ENCODE data around the gene RNF150. TPM values are rescaled to one million over a fixed set of nuclear protein-coding genes. Genes with fewer than 3 reads are reported as not detected.

RNF150 gene
- polyA plus RNA-seq, 1 donor, result 9.0 TPM

- DNase-seq, result no peak
- Histone ChIP-seq H3K36me3 (ENCODE audit: control insufficient read depth, insufficient read depth, low read length) (no peaks in the 10 kb centered on the region), H3K27me3 (ENCODE audit: control insufficient read depth, insufficient read depth, low read length) (no peaks in the 10 kb centered on the region), H3K27ac (ENCODE audit: low read length) (no peak overlapping the region), H3K4me1 (ENCODE audit: control insufficient read depth, insufficient read depth, low read length) (no peaks in the 10 kb centered on the region), H3K4me3 (ENCODE audit: low read length) (no peak overlapping the region), H3K9me3 (ENCODE audit: control insufficient read depth, low read depth, low read length) (no peaks in the 10 kb centered on the region)
- WGBS (ENCODE audit: insufficient coverage, low lambda C conversion rate), result no CpG with 5 or more reads among the region's 1 CpG
Observed at GRCh38 chr4:140901736-140902336, 231.4 kb downstream of the RNF150 start.

GRCh38 chr4:140893939-140894338 is 239.3 kb downstream of the RNF150 start:
- no peak overlapping the region for H3K27ac ChIP-seq (ENCODE audit: low read length)
- no peak for DNase-seq
- H3K4me1 ChIP-seq (ENCODE audit: control insufficient read depth, insufficient read depth, low read length), result no peaks in the 10 kb centered on the region

GRCh38 chr4:140888054-140888453 is 245.2 kb downstream of the RNF150 start:
- no peaks in the 10 kb centered on the region for H3K4me1 ChIP-seq (ENCODE audit: control insufficient read depth, insufficient read depth, low read length)
- H3K27me3 ChIP-seq (ENCODE audit: control insufficient read depth, insufficient read depth, low read length), result no peaks in the 10 kb centered on the region
- H3K27ac ChIP-seq (ENCODE audit: low read length), result no peak overlapping the region
- H3K9me3 ChIP-seq (ENCODE audit: control insufficient read depth, low read depth, low read length), result no peaks in the 10 kb centered on the region
- H3K36me3 ChIP-seq (ENCODE audit: control insufficient read depth, insufficient read depth, low read length), result no peaks in the 10 kb centered on the region
- H3K4me3 ChIP-seq (ENCODE audit: low read length), result no peak overlapping the region
- WGBS (ENCODE audit: insufficient coverage, low lambda C conversion rate), result no CpG with 5 or more reads among the region's 3 CpGs
- no peak for DNase-seq

More at GRCh38 chr4:140893939-140894338, 239.3 kb downstream of the RNF150 start:
- Histone ChIP-seq H3K27me3 (ENCODE audit: control insufficient read depth, insufficient read depth, low read length) (no peaks in the 10 kb centered on the region), H3K36me3 (ENCODE audit: control insufficient read depth, insufficient read depth, low read length) (no peaks in the 10 kb centered on the region), H3K9me3 (ENCODE audit: control insufficient read depth, low read depth, low read length) (no peaks in the 10 kb centered on the region), H3K4me3 (ENCODE audit: low read length) (no peak overlapping the region)

GRCh38 chr4:140887467-140887866 is 245.8 kb downstream of the RNF150 start:
- DNase-seq, result peak in 1 of 2 donors; percentile 24
- Histone ChIP-seq H3K9me3 (ENCODE audit: control insufficient read depth, low read depth, low read length) (no peaks in the 10 kb centered on the region), H3K27ac (ENCODE audit: low read length) (no peak overlapping the region), H3K36me3 (ENCODE audit: control insufficient read depth, insufficient read depth, low read length) (no peaks in the 10 kb centered on the region), H3K4me3 (ENCODE audit: low read length) (no peak overlapping the region), H3K4me1 (ENCODE audit: control insufficient read depth, insufficient read depth, low read length) (no peaks in the 10 kb centered on the region), H3K27me3 (ENCODE audit: control insufficient read depth, insufficient read depth, low read length) (no peaks in the 10 kb centered on the region)
- no CpG with 5 or more reads among the region's 2 CpGs for WGBS (ENCODE audit: insufficient coverage, low lambda C conversion rate)

GRCh38 chr4:140884431-140885058 is 248.7 kb downstream of the RNF150 start:
- Histone ChIP-seq H3K4me1 (ENCODE audit: control insufficient read depth, insufficient read depth, low read length) (no peaks in the 10 kb centered on the region), H3K27me3 (ENCODE audit: control insufficient read depth, insufficient read depth, low read length) (no peaks in the 10 kb centered on the region), H3K4me3 (ENCODE audit: low read length) (no peak overlapping the region), H3K27ac (ENCODE audit: low read length) (no peak overlapping the region), H3K9me3 (ENCODE audit: control insufficient read depth, low read depth, low read length) (no peaks in the 10 kb centered on the region), H3K36me3 (ENCODE audit: control insufficient read depth, insufficient read depth, low read length) (no peaks in the 10 kb centered on the region)
- peak; percentile 32 to 37 for DNase-seq
- WGBS (ENCODE audit: insufficient coverage, low lambda C conversion rate), result no CpG with 5 or more reads among the region's 4 CpGs

GRCh38 chr4:140877781-140878180 is 255.5 kb downstream of the RNF150 start:
- H3K27me3 ChIP-seq (ENCODE audit: control insufficient read depth, insufficient read depth, low read length), result no peaks in the 10 kb centered on the region
- no peak for DNase-seq

GRCh38 chr4:140876615-140877364 is 256.5 kb downstream of the RNF150 start:
- Histone ChIP-seq H3K4me1 (ENCODE audit: control insufficient read depth, insufficient read depth, low read length) (no peaks in the 10 kb centered on the region), H3K36me3 (ENCODE audit: control insufficient read depth, insufficient read depth, low read length) (no peaks in the 10 kb centered on the region), H3K9me3 (ENCODE audit: control insufficient read depth, low read depth, low read length) (no peaks in the 10 kb centered on the region), H3K27ac (ENCODE audit: low read length) (no peak overlapping the region), H3K27me3 (ENCODE audit: control insufficient read depth, insufficient read depth, low read length) (no peaks in the 10 kb centered on the region), H3K4me3 (ENCODE audit: low read length) (no peak overlapping the region)
- no peak for DNase-seq
- WGBS (ENCODE audit: insufficient coverage, low lambda C conversion rate), result 100% methylated on average over 1 of the region's 3 CpGs

More at GRCh38 chr4:140877781-140878180, 255.5 kb downstream of the RNF150 start:
- Histone ChIP-seq H3K9me3 (ENCODE audit: control insufficient read depth, low read depth, low read length) (no peaks in the 10 kb centered on the region), H3K4me1 (ENCODE audit: control insufficient read depth, insufficient read depth, low read length) (no peaks in the 10 kb centered on the region), H3K27ac (ENCODE audit: low read length) (no peak overlapping the region), H3K4me3 (ENCODE audit: low read length) (no peak overlapping the region), H3K36me3 (ENCODE audit: control insufficient read depth, insufficient read depth, low read length) (no peaks in the 10 kb centered on the region)

GRCh38 chr4:140875746-140876452 is 257.4 kb downstream of the RNF150 start:
- DNase-seq, result no peak
- Histone ChIP-seq H3K27me3 (ENCODE audit: control insufficient read depth, insufficient read depth, low read length) (no peaks in the 10 kb centered on the region), H3K4me1 (ENCODE audit: control insufficient read depth, insufficient read depth, low read length) (no peaks in the 10 kb centered on the region), H3K9me3 (ENCODE audit: control insufficient read depth, low read depth, low read length) (no peaks in the 10 kb centered on the region), H3K36me3 (ENCODE audit: control insufficient read depth, insufficient read depth, low read length) (no peaks in the 10 kb centered on the region), H3K27ac (ENCODE audit: low read length) (no peak overlapping the region), H3K4me3 (ENCODE audit: low read length) (no peak overlapping the region)
- WGBS (ENCODE audit: insufficient coverage, low lambda C conversion rate), result 20% methylated on average over 1 of the region's 1 CpG

- Histone ChIP-seq H3K4me1 (ENCODE audit: control insufficient read depth, insufficient read depth, low read length) (peaks cover 3% of the 10 kb centered on the region), H3K9me3 (ENCODE audit: control insufficient read depth, low read depth, low read length) (no peaks in the 10 kb centered on the region), H3K27ac (ENCODE audit: low read length) (no peak overlapping the region), H3K4me3 (ENCODE audit: low read length) (no peak overlapping the region), H3K27me3 (ENCODE audit: control insufficient read depth, insufficient read depth, low read length) (no peaks in the 10 kb centered on the region), H3K36me3 (ENCODE audit: control insufficient read depth, insufficient read depth, low read length) (no peaks in the 10 kb centered on the region)
- no CpG with 5 or more reads among the region's 1 CpG for WGBS (ENCODE audit: insufficient coverage, low lambda C conversion rate)
- no peak for DNase-seq
Observed at GRCh38 chr4:140874056-140874455, 259.2 kb downstream of the RNF150 start.

- H3K27ac ChIP-seq (ENCODE audit: low read length), result no peak overlapping the region
- peaks cover 7% of the 10 kb centered on the region for H3K4me1 ChIP-seq (ENCODE audit: control insufficient read depth, insufficient read depth, low read length)
- DNase-seq, result no peak
- H3K27me3 ChIP-seq (ENCODE audit: control insufficient read depth, insufficient read depth, low read length), result no peaks in the 10 kb centered on the region
- H3K4me3 ChIP-seq (ENCODE audit: low read length), result no peak overlapping the region
- H3K36me3 ChIP-seq (ENCODE audit: control insufficient read depth, insufficient read depth, low read length), result no peaks in the 10 kb centered on the region
- WGBS (ENCODE audit: insufficient coverage, low lambda C conversion rate), result no CpG with 5 or more reads among the region's 1 CpG
- H3K9me3 ChIP-seq (ENCODE audit: control insufficient read depth, low read depth, low read length), result no peaks in the 10 kb centered on the region
Observed at GRCh38 chr4:140871368-140871767, 261.9 kb downstream of the RNF150 start.
